GM08714 (cell line): Measurements from ENCODE around the gene PTPRE.

Experiments
- H3K4me3 ChIP-seq: fragments of 200-500 bp; sonication (Bioruptor generic); 2 replicates; pipeline ENCODE4 v1.5.1; 2014; ENCODE audit warnings: mild to moderate bottlenecking, low read length, inconsistent platforms
- ZNF274 ChIP-seq: IDR thresholded peaks from 2 replicates; pipeline ENCODE4 v1.6.1; 2012; ENCODE audit warnings: mild to moderate bottlenecking, low read depth, low read length

PTPRE gene

GRCh38 chr10:128025437-128025836 lies 118.5 kb downstream of the PTPRE start:
- no peak for TF ChIP-seq ZNF274
- H3K4me3 ChIP-seq: no peak overlapping the region

GRCh38 chr10:128025951-128026350 lies 119.0 kb downstream of the PTPRE start:
- TF ChIP-seq ZNF274: no peak
- no peak overlapping the region for H3K4me3 ChIP-seq

GRCh38 chr10:128026615-128027300 lies 119.9 kb downstream of the PTPRE start:
- no peak overlapping the region for H3K4me3 ChIP-seq

GRCh38 chr10:128027306-128027705 lies 120.4 kb downstream of the PTPRE start:
- no peak for TF ChIP-seq ZNF274
- no peak overlapping the region for H3K4me3 ChIP-seq

More at GRCh38 chr10:128026615-128027300, 119.9 kb downstream of the PTPRE start:
- TF ChIP-seq ZNF274: no peak

GRCh38 chr10:128027822-128028507 lies 121.1 kb downstream of the PTPRE start:
- no peak for TF ChIP-seq ZNF274
- H3K4me3 ChIP-seq: no peak overlapping the region

- no peak for TF ChIP-seq ZNF274
- no peak overlapping the region for H3K4me3 ChIP-seq
Measured at GRCh38 chr10:128028508-128029289, 121.8 kb downstream of the PTPRE start.

- TF ChIP-seq ZNF274: no peak
- no peak overlapping the region for H3K4me3 ChIP-seq
Measured at GRCh38 chr10:128029290-128029651, 122.4 kb downstream of the PTPRE start.

- H3K4me3 ChIP-seq: no peak overlapping the region
- TF ChIP-seq ZNF274: no peak
Measured at GRCh38 chr10:128029731-128030369, 122.9 kb downstream of the PTPRE start.

- H3K4me3 ChIP-seq: no peak overlapping the region
- no peak for TF ChIP-seq ZNF274
Measured at GRCh38 chr10:128030498-128031072, 123.7 kb downstream of the PTPRE start.

- no peak overlapping the region for H3K4me3 ChIP-seq
- no peak for TF ChIP-seq ZNF274
Measured at GRCh38 chr10:128031216-128031615, 124.3 kb downstream of the PTPRE start.

GRCh38 chr10:128032466-128032865 lies 125.6 kb downstream of the PTPRE start:
- TF ChIP-seq ZNF274: no peak
- no peak overlapping the region for H3K4me3 ChIP-seq

GRCh38 chr10:128035557-128035973 lies 128.7 kb downstream of the PTPRE start:
- TF ChIP-seq ZNF274: no peak
- no peak overlapping the region for H3K4me3 ChIP-seq

GRCh38 chr10:128036011-128036615 lies 129.2 kb downstream of the PTPRE start:
- H3K4me3 ChIP-seq: no peak overlapping the region
- no peak for TF ChIP-seq ZNF274
